ENCODE results near the gene PTPN11.

The PTPN11 gene

GRCh38 chr12:112543751-112544150 is 125.0 kb downstream of the PTPN11 start:
- DNase-seq (ENCODE audit: low spot score): no peak

GRCh38 chr12:112546339-112546738 is 127.6 kb downstream of the PTPN11 start:
- no peak for DNase-seq (ENCODE audit: low spot score)

DNA sequence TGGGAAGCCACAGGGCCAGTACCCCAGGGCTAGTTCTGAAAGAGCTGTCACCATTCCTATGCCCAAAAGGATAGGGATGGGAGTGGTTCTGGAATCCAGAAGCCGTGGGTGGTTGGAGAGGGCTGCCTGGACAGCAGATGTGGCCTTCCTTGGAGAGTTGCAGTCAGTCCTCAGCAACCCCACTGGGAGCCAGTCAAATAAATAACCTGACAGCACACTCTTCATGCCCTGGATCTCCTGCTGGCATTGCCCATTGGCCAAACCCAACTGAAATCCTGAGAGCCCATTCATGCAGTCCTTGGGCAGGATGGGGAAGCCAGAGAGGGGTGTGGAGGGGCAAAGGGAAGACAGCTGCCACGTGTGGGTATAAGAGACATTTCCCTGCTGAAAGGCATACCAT is 128.2 kb downstream of the PTPN11 start:
- no peak for DNase-seq (ENCODE audit: low spot score)

GRCh38 chr12:112549031-112549430 is 130.3 kb downstream of the PTPN11 start:
- no peak for DNase-seq (ENCODE audit: low spot score)

DNA sequence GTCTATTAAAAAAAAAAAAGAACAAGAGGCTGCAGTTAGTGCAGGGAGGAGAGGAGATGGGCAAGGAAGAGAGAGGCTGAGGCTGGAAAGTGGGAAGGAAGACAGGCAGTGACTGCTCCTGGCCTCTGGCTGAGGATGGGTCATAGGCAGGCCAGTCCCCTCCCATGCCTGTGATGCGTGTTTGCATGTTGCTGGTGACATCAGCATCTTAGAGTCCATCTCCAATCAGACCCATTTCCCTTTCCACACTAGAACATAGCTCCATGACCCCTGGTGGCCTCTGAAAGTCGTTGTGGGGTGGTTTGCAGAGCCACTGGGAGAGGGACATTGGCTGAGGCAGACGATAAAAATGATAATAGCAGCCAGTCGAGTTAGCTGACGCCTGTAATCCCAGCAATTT is 132.9 kb downstream of the PTPN11 start:
- DNase-seq (ENCODE audit: low spot score): no peak

DNA sequence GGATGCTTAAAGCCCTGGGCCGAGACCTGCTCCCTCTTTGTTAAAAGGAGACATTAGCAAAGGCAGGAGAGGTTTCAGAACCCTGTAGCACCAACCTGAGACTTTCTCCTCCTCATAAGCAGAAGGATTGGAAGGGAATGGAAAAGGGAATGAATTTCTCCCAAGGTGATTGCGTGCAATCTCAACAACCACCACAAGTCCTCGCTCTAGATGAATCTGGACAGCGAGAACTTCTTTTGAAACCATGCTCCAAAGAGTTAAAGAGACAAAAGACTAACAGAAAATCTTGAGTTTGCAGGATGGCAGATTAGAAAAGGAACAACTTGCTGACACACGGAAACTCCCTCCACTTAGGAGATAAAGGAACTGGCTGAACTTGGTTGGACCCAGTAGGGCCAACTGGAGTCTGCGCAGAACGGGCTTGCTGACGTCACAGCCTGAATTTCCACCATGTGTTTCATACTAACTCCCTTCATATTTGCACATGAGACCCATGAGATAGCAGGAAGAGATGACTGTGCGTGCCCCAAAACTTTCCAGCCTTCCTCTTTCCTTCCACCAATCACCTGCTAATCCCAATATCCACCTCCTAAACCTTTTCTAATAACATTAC is 137.0 kb downstream of the PTPN11 start:
- DNase-seq (ENCODE audit: low spot score): no peak

DNA sequence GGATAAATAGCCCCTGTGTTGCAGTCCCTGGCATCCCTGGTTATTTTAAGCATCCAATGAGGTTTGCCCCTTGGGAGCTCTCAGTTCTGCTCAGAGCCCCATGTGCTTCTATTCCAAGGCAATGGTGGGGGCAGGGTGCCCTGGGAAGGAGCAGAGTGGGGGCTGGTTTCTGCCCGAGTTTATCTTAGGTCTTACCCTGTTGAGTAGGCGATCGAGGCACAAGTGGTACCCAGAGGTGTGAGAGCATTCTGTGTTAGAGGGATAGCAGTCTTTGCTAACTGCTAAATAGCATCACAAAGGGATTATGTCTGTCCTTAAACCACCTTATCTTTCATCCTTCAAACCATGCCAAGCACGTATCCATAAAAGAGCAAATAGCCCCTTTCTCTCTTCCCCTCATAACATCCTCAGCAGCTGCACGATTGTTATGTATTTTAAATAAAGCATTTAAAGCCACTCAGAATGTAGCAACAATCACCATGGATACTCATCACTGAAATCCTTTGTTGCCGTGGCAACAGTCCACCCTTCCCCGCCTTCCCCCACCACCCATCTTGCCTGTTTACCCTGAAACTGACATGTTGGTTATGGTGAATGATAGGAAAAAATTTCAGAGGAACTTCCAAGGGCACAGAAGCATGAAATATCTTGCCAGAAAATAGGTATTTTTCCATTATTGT is 139.3 kb downstream of the PTPN11 start:
- no peak for DNase-seq (ENCODE audit: low spot score)

All from cerebellar cortex (tissue), 1 donor.